Choroid plexus epithelial cell (primary cell): Measurements from ENCODE around the gene PARVB.
A peak's percentile ranks its signal among the peaks of the same experiment; 100 is the strongest.

Experiments used
- DNase-seq: peaks from one replicate; pipeline ENCODE4 v3.0.0-alpha.2; 2010; ENCODE audit warnings: low read depth
- H3K4me3 ChIP-seq: 2 replicates; pipeline ENCODE4 v1.5.1; 2011; ENCODE audit warnings: low read depth, mild to moderate bottlenecking, control low read depth, low read length, moderate library complexity
- TF ChIP-seq, protein P1 (sequence below): conservative IDR thresholded peaks from 2 replicates; pipeline ENCODE4 v1.5.1; 2011; ENCODE audit warnings: low read depth, mild to moderate bottlenecking, control low read depth, inconsistent platforms, low read length, moderate library complexity

The PARVB gene

DNA sequence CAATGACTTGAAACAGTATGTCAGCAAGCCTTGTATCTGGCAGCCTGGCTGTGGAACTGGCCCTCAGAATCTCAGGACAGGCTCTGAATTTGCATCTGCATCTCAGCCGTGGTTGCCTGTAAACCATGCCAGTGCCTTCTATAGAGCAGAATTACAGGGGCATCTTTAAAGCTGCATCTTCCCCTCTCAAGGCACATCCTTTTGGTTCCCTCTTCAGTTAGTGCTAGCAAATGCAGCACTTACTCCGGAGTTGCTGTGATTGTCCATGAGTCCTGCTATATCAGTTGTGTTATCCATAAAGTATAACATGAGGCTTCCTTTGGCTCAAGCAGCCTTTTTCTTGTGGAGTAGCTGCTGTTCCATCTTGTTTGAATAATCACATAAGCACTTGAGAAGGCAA, 102.7 kb downstream of the PARVB start:
- DNase-seq = no peak
- H3K4me3 ChIP-seq = no peak overlapping the region
- TF ChIP-seq, protein P1, sequence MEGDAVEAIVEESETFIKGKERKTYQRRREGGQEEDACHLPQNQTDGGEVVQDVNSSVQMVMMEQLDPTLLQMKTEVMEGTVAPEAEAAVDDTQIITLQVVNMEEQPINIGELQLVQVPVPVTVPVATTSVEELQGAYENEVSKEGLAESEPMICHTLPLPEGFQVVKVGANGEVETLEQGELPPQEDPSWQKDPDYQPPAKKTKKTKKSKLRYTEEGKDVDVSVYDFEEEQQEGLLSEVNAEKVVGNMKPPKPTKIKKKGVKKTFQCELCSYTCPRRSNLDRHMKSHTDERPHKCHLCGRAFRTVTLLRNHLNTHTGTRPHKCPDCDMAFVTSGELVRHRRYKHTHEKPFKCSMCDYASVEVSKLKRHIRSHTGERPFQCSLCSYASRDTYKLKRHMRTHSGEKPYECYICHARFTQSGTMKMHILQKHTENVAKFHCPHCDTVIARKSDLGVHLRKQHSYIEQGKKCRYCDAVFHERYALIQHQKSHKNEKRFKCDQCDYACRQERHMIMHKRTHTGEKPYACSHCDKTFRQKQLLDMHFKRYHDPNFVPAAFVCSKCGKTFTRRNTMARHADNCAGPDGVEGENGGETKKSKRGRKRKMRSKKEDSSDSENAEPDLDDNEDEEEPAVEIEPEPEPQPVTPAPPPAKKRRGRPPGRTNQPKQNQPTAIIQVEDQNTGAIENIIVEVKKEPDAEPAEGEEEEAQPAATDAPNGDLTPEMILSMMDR = no peak

DNA sequence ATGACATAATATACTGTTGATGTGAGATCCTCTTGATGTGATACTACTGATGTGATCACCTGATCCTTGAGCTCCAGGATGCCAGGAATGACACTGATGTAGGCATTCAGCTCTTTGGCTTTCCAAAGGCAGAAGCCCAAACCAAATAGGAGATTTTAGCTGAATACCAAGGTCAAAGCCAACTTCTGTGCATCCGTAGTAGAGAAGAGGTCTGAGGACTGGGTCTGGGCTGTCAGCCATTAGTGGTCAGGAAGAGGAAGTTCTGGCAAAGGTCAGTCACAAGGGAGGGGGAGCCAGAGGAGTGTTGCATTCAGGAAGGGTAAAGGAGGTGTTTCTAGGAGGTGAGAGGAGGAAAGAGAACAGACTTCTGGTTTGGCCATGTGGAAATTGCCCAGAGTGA, 103.3 kb downstream of the PARVB start:
- TF ChIP-seq, protein P1 = no peak
- H3K4me3 ChIP-seq = no peak overlapping the region
- peak; percentile 47 for DNase-seq

DNA sequence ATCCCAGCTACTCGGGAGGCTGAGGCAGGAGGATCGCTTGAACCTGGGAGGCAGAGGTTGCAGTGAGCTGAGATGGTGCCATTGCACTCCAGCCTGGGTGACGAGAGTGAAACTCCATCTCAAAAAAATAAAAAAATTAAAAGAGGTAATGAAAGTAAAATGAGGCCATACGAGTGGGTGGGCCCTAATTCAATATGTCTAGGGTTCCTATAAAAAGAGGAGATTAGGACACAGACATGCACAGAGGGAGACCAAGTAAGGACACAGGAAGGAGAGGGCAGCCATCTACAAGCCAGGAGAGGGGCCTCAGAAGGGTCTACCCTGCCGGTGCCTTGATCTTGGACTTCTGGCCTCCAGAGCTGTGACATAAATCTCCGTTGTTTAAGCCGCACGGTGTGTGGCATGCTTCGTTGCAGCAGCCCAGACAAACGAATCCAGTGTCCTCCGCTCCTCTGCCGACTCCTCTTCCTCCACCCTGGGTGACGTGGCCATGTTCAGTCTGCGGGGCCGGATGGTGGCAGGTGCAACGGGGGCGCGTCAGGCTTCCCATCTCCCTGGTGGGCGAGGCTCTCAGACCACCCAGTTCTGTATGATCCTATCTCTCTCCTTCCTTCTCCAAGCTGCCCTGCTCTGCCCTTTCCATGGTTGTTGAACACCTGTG, 105.0 kb downstream of the PARVB start:
- no peak overlapping the region for H3K4me3 ChIP-seq
- TF ChIP-seq, protein P1 = no peak
- no peak for DNase-seq

DNA sequence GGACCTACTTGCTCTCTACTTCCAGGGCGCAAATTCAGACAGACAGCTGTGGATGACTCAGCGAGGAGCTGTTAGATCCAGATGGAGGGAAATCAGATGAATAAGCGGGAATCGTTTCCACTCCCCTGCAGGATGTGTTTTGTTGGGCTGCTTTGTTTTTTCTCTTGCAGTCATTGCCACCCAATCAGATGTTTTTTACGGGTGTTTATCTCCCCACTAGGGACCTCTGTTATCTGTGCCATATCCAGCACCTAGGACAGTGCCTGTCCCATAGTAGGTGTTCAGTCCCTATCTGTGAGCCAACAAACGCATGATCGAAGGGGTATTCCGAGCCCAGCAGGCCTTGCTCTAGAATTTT, 105.5 kb downstream of the PARVB start:
- DNase-seq = peak; percentile 22
- TF ChIP-seq, protein P1 = no peak
- H3K4me3 ChIP-seq = no peak overlapping the region

DNA sequence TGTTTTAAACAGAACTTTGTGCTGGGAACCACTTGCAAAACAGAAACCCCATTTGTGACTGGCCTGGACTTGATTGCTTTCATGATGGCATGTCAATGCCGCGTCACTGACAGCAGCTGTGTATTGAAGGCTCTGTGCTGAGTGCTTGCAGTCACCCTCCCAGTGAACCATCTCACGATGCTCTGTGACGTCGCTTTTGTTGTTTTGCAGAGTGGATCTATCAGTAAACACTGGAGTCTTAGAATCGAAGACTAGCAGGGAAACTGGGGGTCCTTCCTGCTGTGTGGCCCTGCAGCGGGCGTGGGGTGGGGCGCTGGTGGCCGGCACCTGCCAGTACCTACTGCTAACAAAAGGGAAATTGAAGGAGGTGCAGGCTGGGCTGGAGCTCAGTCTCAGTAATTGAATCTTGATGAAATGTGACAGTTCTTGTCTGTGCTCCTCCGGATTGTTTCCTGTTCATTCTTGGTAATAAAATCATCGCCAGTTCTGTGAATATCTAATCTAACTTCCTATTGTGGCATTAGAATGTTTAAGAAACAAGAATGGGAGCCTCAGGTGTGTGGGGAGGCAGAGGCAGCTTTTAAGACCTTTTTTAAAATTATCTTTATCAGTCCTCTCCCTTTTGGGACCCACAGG, 106.1 kb downstream of the PARVB start:
- TF ChIP-seq, protein P1 = no peak
- DNase-seq = peak; percentile 10

DNA sequence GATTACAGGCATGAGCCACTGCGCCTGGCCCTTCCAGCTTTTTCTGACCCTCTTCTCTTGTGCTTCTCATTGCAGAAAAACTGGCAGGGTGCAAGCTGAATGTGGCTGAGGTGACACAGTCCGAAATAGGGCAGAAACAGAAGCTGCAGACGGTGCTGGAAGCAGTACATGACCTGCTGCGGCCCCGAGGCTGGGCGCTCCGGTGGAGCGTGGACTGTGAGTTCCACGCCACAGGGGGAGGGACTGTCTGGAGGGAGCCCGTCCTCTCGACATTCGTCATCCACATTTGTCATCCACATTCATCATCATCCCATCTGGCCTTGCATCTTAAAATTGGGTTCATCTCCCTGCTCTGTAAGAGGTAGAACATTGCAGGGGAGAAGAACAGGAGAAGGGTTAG, 107.3 kb downstream of the PARVB start:
- no peak overlapping the region for H3K4me3 ChIP-seq
- DNase-seq = no peak
- TF ChIP-seq, protein P1 = no peak

More for the DNA sequence above, 106.1 kb downstream of the PARVB start:
- no peak overlapping the region for H3K4me3 ChIP-seq

DNA sequence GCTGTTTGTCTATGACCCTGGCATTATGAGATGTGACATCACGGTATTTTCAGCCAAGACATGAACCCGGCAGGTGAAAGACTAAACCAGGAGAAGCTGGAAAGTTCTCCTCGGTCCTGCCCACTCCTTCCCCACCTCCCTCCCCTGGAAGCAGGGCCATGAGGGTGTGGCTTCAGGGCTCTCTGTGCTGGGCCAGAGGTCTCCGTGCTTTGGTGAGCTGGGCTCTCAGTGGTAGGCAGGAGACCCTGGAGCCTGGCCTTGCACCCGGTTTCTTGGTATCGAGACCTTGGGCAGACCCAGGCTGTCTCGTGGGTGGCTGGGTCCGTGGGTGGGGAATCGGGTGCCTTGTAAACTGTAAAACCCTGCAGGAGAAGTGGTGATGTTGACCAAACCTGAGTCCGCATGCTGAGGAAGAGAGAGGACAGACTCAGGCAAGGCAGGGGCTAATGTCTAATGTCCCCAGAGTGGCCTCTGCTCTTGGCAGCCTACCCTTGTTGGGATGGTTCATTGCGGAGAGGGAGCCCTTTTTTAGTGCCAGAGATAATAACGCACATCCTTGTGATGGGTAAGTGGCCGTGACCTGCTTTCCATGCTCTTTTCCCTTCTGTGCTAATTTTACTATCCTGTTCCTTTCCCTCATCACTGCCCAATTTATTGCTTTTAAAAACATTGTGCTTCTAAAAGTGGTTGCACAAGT, 108.0 kb downstream of the PARVB start:
- TF ChIP-seq, protein P1 = no peak
- H3K4me3 ChIP-seq = no peak overlapping the region
- no peak for DNase-seq
